GM21825 (cell line): ENCODE results near the gene SOX3.

Experiments used
- ATAC-seq: cut with Tn5 transposase; IDR thresholded peaks from one replicate; pipeline ENCODE4 v1.9.1; 2021; ENCODE audit warnings: mild to moderate bottlenecking, moderate library complexity; ENCODE audit not compliant: unreplicated experiment

Gene SOX3

DNA sequence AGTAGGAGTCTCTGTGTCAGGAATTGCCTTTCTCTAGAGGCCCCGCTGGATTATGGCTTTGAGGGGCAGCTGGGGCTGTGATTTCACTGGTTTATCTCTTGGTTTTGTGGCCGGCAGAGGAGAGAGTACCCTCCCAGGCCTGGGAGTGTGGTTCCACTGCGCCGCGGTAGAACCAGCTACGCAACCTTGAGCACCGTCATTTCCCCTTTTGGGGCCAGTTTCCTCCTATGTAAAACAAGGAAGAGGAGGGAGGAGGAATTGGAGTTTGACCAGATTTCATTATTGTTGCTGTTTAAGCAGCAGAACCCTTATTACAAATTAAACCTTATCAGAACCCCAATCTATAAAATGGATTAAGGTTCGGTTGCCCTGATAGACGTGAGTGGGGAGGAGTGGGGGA, 4.4 kb downstream of the SOX3 start:
- no peak for ATAC-seq

DNA sequence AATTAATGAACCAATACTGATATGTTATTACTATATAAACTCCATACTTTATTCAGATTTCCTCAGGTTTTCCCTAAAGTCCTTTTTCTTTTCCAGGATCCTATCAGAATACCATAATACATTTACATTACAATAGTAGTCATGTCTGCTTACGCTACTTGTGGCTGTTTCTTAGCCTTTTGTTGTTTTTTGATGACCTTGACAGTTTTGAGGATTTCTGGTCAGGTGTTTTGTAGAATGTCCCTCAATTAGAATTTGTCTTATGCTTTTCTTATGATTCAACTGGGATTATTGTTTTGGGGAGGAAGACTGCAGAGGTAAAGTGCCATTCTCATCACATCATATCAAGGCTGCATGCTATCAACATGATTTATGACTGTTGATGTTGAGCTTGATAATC, 9.1 kb downstream of the SOX3 start:
- ATAC-seq, result no peak

DNA sequence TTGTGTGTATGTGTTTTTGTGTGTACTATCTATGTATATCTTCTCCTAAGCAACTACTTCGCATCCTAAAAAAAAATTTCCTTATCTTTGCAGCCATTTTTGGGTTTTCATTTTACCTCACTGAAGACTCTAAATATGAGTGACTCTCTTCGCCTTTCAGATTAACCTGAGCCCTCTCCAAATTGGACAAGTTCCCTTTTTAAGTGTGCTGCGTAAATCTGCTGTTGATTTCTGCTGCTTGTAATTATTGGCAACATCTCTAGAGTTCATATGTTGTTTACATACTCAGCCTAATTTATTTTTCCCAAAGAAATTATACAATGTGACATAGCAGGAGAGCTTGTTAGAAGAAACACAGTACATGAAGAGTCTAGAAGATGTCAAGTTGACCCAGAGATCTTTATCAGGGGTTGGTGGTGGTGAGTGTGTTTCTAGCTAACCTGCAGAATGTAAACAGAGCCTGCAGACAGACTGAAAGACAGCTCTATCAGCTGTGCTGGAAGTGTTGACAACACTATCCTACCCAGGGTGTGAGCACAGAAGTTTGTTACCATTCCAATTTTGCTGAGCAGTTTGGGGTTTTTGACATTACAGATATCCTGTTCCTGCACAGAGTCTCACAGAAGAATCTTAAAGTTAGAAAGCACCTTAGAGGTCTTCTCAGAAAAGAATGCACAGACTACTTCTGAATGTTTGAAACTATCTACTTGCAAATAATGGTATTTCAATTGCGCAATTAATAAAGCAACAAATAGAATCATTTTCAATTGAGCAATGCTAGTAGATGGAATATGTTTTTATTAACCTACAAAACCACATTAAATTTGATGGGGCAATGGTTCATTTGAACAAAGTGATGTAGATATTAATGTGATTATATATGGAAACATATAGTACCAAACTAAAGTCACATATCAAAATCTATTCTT, 12.5 kb downstream of the SOX3 start:
- ATAC-seq, result no peak

DNA sequence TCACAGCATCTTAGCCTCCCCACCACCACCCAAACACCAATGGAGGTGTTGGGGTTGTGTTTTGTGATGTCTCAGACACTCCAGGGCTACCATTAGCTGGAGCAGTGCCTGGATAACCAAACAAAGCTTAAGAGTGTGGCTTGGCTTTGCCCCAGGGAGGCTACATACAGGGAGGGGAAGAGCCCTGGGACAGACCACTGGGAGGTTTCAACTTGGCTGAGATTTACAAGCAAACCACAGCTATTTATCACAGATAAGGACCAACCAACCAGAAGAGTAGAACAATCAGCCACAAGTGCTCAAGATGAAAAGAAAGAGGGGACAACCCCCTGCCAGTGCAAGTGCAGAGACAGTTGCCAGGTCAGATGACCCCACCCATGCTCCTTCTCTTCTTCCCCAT, 24.1 kb downstream of the SOX3 start:
- no peak for ATAC-seq

GRCh38 chrX:140477987-140478386, 26.9 kb downstream of the SOX3 start:
- no peak for ATAC-seq

DNA sequence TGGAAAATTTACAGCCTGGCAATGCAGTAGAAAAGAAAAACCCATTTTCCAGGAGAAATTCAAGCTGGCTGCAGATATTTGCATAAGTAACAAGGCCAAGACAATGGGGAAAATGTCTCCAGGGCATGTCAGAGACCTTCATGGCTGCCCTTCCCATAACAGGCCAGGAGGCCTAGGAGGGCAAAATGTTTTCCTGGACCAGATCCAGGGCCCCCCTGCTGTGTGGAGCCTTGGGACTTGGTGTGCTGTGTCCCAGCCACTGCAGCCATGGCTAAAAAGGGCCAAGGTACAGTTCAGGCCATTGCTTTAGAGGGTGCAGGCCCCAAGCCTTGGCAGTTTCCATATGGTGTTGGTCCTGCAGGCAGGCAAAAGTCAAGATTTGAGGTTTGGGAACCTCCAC, 29.8 kb downstream of the SOX3 start:
- ATAC-seq, result no peak

DNA sequence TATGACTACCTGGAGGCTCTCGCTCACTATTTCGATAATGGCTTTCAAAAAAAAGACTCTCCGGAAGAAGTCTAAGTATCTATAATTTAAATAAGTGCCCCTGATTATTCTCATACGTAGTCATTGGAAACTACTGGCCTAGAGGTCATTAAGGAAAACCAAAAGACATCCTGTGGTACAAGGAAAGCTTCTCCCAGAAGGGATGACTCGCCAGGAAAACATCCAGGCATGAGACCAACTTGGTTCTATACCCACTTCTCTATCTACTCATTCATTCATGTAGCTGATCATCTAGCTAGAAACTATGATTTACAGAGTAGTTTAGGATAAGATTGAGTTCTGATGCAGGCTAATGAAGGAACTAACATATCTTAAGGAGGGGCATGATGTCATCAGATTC, 37.7 kb downstream of the SOX3 start:
- no peak for ATAC-seq
